Naive thymus-derived CD4-positive, alpha-beta T cell (primary cell): ENCODE data around the gene SNX25. TPM values are rescaled to one million over a fixed set of nuclear protein-coding genes. Genes with fewer than 3 reads are reported as not detected.

Source experiments
- ATAC-seq: fragments of 150-1000 bp; cut with Tn5 transposase; 2 replicates; pipeline ENCODE4 v1.10.0; 2021; ENCODE audit warnings: mild to moderate bottlenecking, moderate library complexity
- CTCF ChIA-PET: fragments of 350-600 bp; sonication (Branson Sonifier 250); formaldehyde crosslinking; loops from one replicate; lab custom pipeline; 2021; ENCODE audit warnings: antibody characterized with exemption; lab: Charles Lee
- POLR2A ChIA-PET: fragments of 350-600 bp; sonication (Branson Sonifier 250); formaldehyde crosslinking; loops from one replicate; lab custom pipeline; 2021; ENCODE audit warnings: antibody characterized with exemption, inconsistent platforms; lab: Charles Lee
- DNase-seq, 9 donors: peaks; one replicate each; pipeline versions ENCODE4 v3.0.0 to v3.0.0-alpha.2; 2020 to 2022; ENCODE audit warnings: mixed read lengths in 1 of 9
- H3K27ac ChIP-seq: one replicate; pipeline ENCODE4 v1.7.0; 2013; ENCODE audit warnings: mild to moderate bottlenecking, low read depth, low read length, moderate library complexity
- H3K27me3 ChIP-seq, 2 donors: one replicate each; pipeline ENCODE4 v1.7.0; 2013; ENCODE audit warnings: low read length in 2 of 2, mild to moderate bottlenecking in 2 of 2, moderate library complexity in 2 of 2; ENCODE audit not compliant: control insufficient read depth in 2 of 2, insufficient read depth in 2 of 2
- H3K36me3 ChIP-seq, 3 experiments: 1 replicate in 2 of 3; 2 replicates in 1 of 3; pipeline ENCODE4 v1.7.0; 2013; ENCODE audit warnings: low read length in 3 of 3, mild to moderate bottlenecking in 3 of 3, moderate library complexity in 1 of 3; ENCODE audit not compliant: insufficient read depth in 3 of 3, control insufficient read depth in 2 of 3
- H3K4me1 ChIP-seq, 2 donors: one replicate each; pipeline ENCODE4 v1.7.0; 2013; ENCODE audit warnings: low read length in 2 of 2, mild to moderate bottlenecking in 2 of 2, moderate library complexity in 1 of 2; ENCODE audit not compliant: control insufficient read depth in 2 of 2, insufficient read depth in 2 of 2
- H3K4me3 ChIP-seq: 2 replicates; pipeline ENCODE4 v1.7.0; 2013; ENCODE audit warnings: mild to moderate bottlenecking, low read length
- H3K9me3 ChIP-seq, 3 experiments: 1 replicate in 2 of 3; 2 replicates in 1 of 3; pipeline ENCODE4 v1.7.0; 2013; ENCODE audit warnings: low read length in 3 of 3; ENCODE audit not compliant: control insufficient read depth in 2 of 3
- H3K27ac Mint-ChIP-seq, 9 donors: one replicate each; pipeline ENCODE4 v1.8.0; 2020 to 2022; ENCODE audit warnings: mixed read lengths in 9 of 9, mild to moderate bottlenecking in 8 of 9, moderate library complexity in 5 of 9, inconsistent platforms in 2 of 9
- H3K27me3 Mint-ChIP-seq, 5 donors: one replicate each; pipeline ENCODE4 v1.8.0; 2021 to 2022; ENCODE audit warnings: mixed read lengths in 5 of 5, mild to moderate bottlenecking in 1 of 5
- H3K36me3 Mint-ChIP-seq, 5 donors: one replicate each; pipeline ENCODE4 v1.8.0; 2020 to 2022; ENCODE audit warnings: mixed read lengths in 5 of 5, mild to moderate bottlenecking in 3 of 5, inconsistent platforms in 1 of 5
- H3K4me1 Mint-ChIP-seq, 7 donors: one replicate each; pipeline ENCODE4 v1.8.0; 2020 to 2022; ENCODE audit warnings: mixed read lengths in 7 of 7, mild to moderate bottlenecking in 3 of 7, inconsistent platforms in 1 of 7
- H3K4me3 Mint-ChIP-seq, 10 donors: one replicate each; pipeline ENCODE4 v1.8.0; 2020 to 2022; ENCODE audit warnings: mild to moderate bottlenecking in 10 of 10, mixed read lengths in 10 of 10, moderate library complexity in 6 of 10, inconsistent platforms in 2 of 10
- H3K9me3 Mint-ChIP-seq, 11 donors: one replicate each; pipeline ENCODE4 v1.8.0; 2020 to 2022; ENCODE audit warnings: mixed read lengths in 11 of 11, mild to moderate bottlenecking in 4 of 11, inconsistent platforms in 1 of 11, moderate library complexity in 1 of 11
- intact Hi-C, 2 donors: fragments of 100-400 bp; cut with micrococcal nuclease; formaldehyde crosslinking; loops; one replicate each; pipeline ENCODE4 v1.15.1; 2023
- polyA plus RNA-seq, 2 donors: library from polyadenylated mRNA; unstranded; fragments of 300-500 nt; fragmentation: Illumina TruSeq; gene quantifications; one replicate each; pipeline ENCODE4 v1.2.3, GENCODE V29; 2021
- total RNA-seq, 6 experiments: library from RNA in 5 of 6; stranded (reverse) in 5 of 6; gene quantifications; 1 replicate in 5 of 6; 2 replicates in 1 of 6; pipeline ENCODE4 v1.2.3 and lab custom pipeline; 2021 to 2026

Gene SNX25
- total and polyA plus RNA-seq, 7 experiments from 2014 or later: 3.9 to 18.9 (median 9.8) TPM

DNA sequence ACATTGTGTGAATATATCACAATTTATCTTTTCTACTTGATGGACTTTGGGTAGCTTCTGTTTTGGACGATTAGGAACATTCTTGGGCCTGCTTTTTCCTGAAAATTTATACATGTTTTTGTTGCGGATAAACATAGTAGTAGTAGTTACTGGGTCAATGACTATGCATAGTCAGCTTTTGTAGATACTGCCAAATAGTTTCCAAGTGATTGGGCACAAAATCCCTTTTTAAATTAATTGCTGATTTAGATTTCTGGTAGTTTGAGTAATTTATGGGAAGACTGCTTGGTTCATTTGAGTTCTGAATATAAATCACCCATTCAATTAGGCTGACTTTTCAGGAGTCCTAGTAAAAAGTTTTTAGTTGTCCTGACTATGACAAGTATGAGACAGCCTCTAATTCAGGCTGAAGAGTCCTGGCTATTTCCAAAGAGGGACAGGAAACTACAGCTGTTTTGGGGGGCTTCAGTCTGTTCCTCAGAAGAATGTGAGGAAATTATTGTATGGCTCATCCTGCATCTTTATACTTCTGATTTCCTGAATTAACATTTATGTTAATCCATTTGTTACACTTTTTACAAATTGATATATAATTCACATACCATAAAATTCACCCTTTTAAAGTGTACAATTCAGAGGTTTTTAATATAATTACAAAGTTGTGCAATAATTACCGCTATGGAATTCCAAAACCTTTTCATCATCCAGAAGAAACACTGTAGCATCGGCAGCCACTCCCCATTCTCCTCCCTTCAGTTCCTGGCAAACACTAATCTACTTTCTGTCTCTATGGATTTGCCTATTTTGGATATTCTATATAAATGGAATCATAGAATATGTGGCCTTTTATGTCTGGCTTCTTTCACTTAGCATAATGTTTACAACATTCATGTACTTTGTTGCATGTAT, 172.1 kb downstream of the SNX25 start:
- intact Hi-C loops: no loop called here
- no peak overlapping the region for H3K4me3 ChIP-seq
- H3K9me3 ChIP-seq: no peaks in the 10 kb centered on the region
- POLR2A ChIA-PET: no interaction called here
- H3K27ac Mint-ChIP-seq: no peak overlapping the region
- no peaks in the 10 kb centered on the region for H3K27me3 ChIP-seq
- H3K27ac ChIP-seq: no peak overlapping the region
- H3K9me3 Mint-ChIP-seq: peaks cover 0 to 23% (median 9%) of the 10 kb centered on the region in 11 donors
- CTCF ChIA-PET: no interaction called here
- DNase-seq (no peak), ATAC-seq (no peak)
- peaks cover 4 to 20% (median 17%) of the 10 kb centered on the region in 7 donors for H3K4me1 Mint-ChIP-seq
- no peak overlapping the region for H3K4me3 Mint-ChIP-seq
- H3K27me3 Mint-ChIP-seq: peaks cover 0 to 31% (median 23%) of the 10 kb centered on the region in 5 donors
- peaks cover 0 to 7% of the 10 kb centered on the region in 2 donors for H3K4me1 ChIP-seq
- no peaks in the 10 kb centered on the region for H3K36me3 ChIP-seq
- peaks cover 6 to 14% (median 10%) of the 10 kb centered on the region in 5 donors for H3K36me3 Mint-ChIP-seq

DNA sequence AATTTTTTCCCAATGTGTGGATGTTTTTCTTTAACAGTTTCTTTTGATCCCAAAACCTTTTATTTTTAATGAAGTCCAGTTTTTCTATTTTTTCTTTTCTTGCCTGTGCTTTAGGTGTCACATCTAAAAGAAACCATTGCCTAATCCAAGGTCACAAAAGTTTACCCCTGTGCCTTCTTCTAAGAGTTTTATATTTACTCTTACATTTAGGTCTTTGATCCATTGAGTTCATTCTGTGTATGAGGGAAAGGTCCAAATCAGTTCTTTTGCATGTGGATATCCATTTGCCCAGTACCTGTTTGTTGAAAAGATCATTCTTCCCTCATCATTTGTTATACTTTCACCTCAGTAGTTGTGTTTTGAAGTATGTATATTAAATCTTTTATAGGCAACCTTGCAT, 173.4 kb downstream of the SNX25 start:
- ATAC-seq (no peak), DNase-seq (no peak)
- Mint-ChIP-seq H3K27me3 (peaks cover 0 to 31% (median 23%) of the 10 kb centered on the region in 5 donors), H3K4me1 (peaks cover 4 to 20% (median 17%) of the 10 kb centered on the region in 7 donors), H3K36me3 (peaks cover 6 to 14% (median 10%) of the 10 kb centered on the region in 5 donors), H3K4me3 (no peak overlapping the region), H3K9me3 (peaks cover 0 to 23% (median 9%) of the 10 kb centered on the region in 11 donors), H3K27ac (no peak overlapping the region)
- Histone ChIP-seq H3K4me1 (peaks cover 0 to 7% of the 10 kb centered on the region in 2 donors), H3K27me3 (no peaks in the 10 kb centered on the region), H3K9me3 (no peaks in the 10 kb centered on the region), H3K4me3 (no peak overlapping the region), H3K36me3 (no peaks in the 10 kb centered on the region), H3K27ac (no peak overlapping the region)
- CTCF ChIA-PET: no interaction called here
- POLR2A ChIA-PET: no interaction called here
- intact Hi-C loops: no loop called here

DNA sequence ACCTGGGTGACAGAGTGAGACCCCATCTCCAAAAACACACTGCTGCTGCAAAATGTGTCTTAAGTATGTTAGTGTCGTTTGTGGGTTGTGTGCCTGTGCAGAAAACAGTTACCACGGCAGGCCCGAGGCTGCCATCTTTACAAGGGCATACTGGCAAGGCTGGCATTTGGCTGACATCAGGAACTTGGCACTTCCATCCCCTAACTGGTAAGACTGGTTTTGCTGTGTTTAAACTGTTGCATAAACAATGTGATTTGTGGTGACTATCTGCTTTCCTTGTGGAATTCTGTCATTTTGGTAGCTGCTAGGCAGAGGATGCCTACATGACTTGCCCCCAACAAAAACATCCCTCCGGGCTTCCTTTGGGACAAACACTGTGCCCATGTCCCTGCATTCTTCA, 174.1 kb downstream of the SNX25 start:
- ChIA-PET POLR2A (interaction anchor here (1.6 kb wide), 1 partner anchor 12 kb away, joined by 4 read pairs; the partner anchor contains the start of gene LRP2BP), CTCF (no interaction called here)
- Histone ChIP-seq H3K4me1 (peaks cover 0 to 7% of the 10 kb centered on the region in 2 donors), H3K9me3 (no peaks in the 10 kb centered on the region), H3K4me3 (no peak overlapping the region), H3K27me3 (no peaks in the 10 kb centered on the region), H3K27ac (no peak overlapping the region), H3K36me3 (no peaks in the 10 kb centered on the region)
- peaks cover 0 to 31% (median 23%) of the 10 kb centered on the region in 5 donors for H3K27me3 Mint-ChIP-seq
- ATAC-seq (no peak), DNase-seq (no peak)
- no peak overlapping the region for H3K27ac Mint-ChIP-seq
- intact Hi-C loops: no loop called here
- H3K4me3 Mint-ChIP-seq: no peak overlapping the region
- peaks cover 4 to 20% (median 17%) of the 10 kb centered on the region in 7 donors for H3K4me1 Mint-ChIP-seq
- peaks cover 0 to 23% (median 9%) of the 10 kb centered on the region in 11 donors for H3K9me3 Mint-ChIP-seq
- peaks cover 8 to 14% (median 10%) of the 10 kb centered on the region in 5 donors for H3K36me3 Mint-ChIP-seq

DNA sequence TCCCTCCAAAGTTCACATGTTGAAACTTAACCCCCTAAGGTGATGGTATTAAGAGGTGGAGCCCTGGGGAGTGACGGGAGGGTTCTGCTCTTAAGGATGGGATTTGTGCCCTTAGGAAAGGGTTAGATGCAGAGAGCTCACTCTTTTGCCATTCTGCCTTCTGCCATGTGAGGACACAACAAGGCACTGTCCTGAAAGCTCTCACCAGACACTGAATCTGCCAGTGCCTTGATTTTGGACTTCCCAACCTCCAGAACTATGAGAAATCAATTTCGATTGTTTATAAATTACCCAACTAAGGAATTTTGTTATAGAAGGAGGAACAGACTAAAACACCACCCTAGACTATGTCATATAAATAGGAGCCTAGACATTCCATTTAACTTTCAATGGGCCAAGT, 174.7 kb downstream of the SNX25 start:
- no peak overlapping the region for H3K27ac ChIP-seq
- Mint-ChIP-seq H3K9me3 (peaks cover 0 to 23% (median 9%) of the 10 kb centered on the region in 11 donors), H3K27me3 (peaks cover 0 to 31% (median 23%) of the 10 kb centered on the region in 5 donors), H3K27ac (peak overlapping the region in 1 of 9 donors; percentile 20), H3K36me3 (peaks cover 8 to 14% (median 10%) of the 10 kb centered on the region in 5 donors), H3K4me1 (peaks cover 4 to 20% (median 17%) of the 10 kb centered on the region in 7 donors), H3K4me3 (peak overlapping the region in 1 of 10 donors; percentile 50)
- H3K27me3 ChIP-seq: no peaks in the 10 kb centered on the region
- no peak overlapping the region for H3K4me3 ChIP-seq
- H3K4me1 ChIP-seq: peaks cover 0 to 7% of the 10 kb centered on the region in 2 donors
- POLR2A ChIA-PET: interaction anchor here (1.6 kb wide), 1 partner anchor 11 kb away, joined by 4 read pairs; the partner anchor contains the start of gene LRP2BP
- intact Hi-C loops: no loop called here
- CTCF ChIA-PET: no interaction called here
- DNase-seq (no peak), ATAC-seq (no peak)
- H3K9me3 ChIP-seq: no peaks in the 10 kb centered on the region
- H3K36me3 ChIP-seq: no peaks in the 10 kb centered on the region

DNA sequence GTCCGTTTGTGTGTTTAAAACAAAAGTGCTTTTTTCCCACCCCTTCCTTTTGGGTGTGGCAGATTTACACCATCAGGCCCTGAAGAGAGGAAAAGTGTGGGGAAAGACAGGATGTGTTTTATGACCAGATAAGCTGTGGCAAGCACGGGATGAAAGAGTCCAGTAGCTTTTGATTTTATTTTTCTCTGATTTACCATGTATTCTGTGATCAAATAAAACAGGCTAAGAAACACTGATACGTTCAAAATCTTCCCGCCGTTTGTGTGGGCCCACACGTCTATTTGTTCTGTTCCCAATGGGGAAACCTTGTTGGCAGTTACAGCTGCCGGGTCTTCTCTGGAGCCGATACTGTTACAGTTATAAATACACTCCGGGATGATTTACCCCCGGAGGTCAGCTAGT, 175.5 kb downstream of the SNX25 start:
- Mint-ChIP-seq H3K4me3 (peak overlapping the region in 6 of 10 donors; percentile 33 to 65 (median 50)), H3K36me3 (peaks cover 8 to 14% (median 10%) of the 10 kb centered on the region in 5 donors), H3K27ac (no peak overlapping the region), H3K4me1 (peaks cover 4 to 20% (median 17%) of the 10 kb centered on the region in 7 donors), H3K9me3 (peaks cover 0 to 23% (median 9%) of the 10 kb centered on the region in 11 donors), H3K27me3 (peaks cover 0 to 31% (median 23%) of the 10 kb centered on the region in 5 donors)
- Histone ChIP-seq H3K4me3 (no peak overlapping the region), H3K36me3 (no peaks in the 10 kb centered on the region), H3K9me3 (no peaks in the 10 kb centered on the region), H3K27ac (no peak overlapping the region), H3K27me3 (no peaks in the 10 kb centered on the region), H3K4me1 (peaks cover 0 to 7% of the 10 kb centered on the region in 2 donors)
- ATAC-seq (no peak), DNase-seq (no peak)
- intact Hi-C loops: no loop called here
- ChIA-PET POLR2A (interaction anchor here (1.0 to 1.6 kb wide), 2 partner anchors 9 to 11 kb away, joined by 3 to 4 read pairs; partner anchors contain the start of gene LRP2BP), CTCF (interaction anchor here (0.7 kb wide), 1 partner anchor 90 kb away, joined by 3 read pairs; no protein-coding TSS in a partner anchor)

DNA sequence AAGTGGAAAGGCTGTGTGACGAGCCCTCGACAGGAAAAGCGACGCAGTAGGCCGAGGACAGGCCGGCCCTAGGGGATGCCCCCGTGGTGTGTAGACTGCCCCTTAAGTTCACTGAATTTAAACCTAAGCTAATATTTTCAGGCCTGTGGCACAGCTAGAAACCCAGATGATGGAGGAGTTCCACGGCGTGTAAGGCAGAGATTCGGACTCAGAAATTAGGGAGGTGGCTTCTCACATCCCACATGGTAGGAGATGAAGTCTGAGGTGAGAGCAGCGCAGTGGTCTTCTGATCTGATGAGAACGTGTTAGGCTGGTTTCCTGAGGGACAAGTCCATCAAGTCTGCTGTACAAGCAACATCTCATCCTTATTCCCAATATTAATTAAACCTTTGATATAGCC, 178.6 kb downstream of the SNX25 start:
- Mint-ChIP-seq H3K27ac (no peak overlapping the region), H3K36me3 (peaks cover 0 to 13% (median 4%) of the 10 kb centered on the region in 5 donors), H3K27me3 (peaks cover 0 to 27% (median 19%) of the 10 kb centered on the region in 5 donors), H3K4me1 (peaks cover 11 to 22% (median 17%) of the 10 kb centered on the region in 7 donors), H3K9me3 (peaks cover 0 to 3% (median 0%) of the 10 kb centered on the region in 11 donors), H3K4me3 (no peak overlapping the region)
- Histone ChIP-seq H3K9me3 (no peaks in the 10 kb centered on the region), H3K4me3 (no peak overlapping the region), H3K27me3 (no peaks in the 10 kb centered on the region), H3K36me3 (no peaks in the 10 kb centered on the region), H3K4me1 (peaks cover 0 to 7% of the 10 kb centered on the region in 2 donors), H3K27ac (no peak overlapping the region)
- ChIA-PET CTCF (no interaction called here), POLR2A (interaction anchor here (1.4 kb wide), 1 partner anchor 9 kb away, joined by 3 read pairs; no protein-coding TSS in a partner anchor)
- DNase-seq (no peak), ATAC-seq (no peak)
- intact Hi-C loops: no loop called here
